Neuronal stem cell (in vitro differentiated cells): ENCODE data around the gene CD247.

ENCODE experiments used
- DNase-seq: peaks from one replicate; pipeline ENCODE4 v3.0.0-alpha.2; 2013; ENCODE audit warnings: low spot score
- H2AFZ ChIP-seq: one replicate; pipeline ENCODE4 v1.6.1; 2013; ENCODE audit warnings: mild to moderate bottlenecking, low read length, inconsistent platforms
- H2AK5ac ChIP-seq: 2 replicates; pipeline ENCODE4 v1.6.1; 2013; ENCODE audit warnings: low read depth, mild to moderate bottlenecking, inconsistent platforms, low read length, moderate library complexity, mixed read lengths
- H2BK120ac ChIP-seq: 2 replicates; pipeline ENCODE4 v1.6.1; 2013; ENCODE audit warnings: low read depth, mild to moderate bottlenecking, inconsistent platforms, low read length, moderate library complexity, mixed read lengths
- H2BK12ac ChIP-seq: one replicate; pipeline ENCODE4 v1.6.1; 2013; ENCODE audit warnings: low read length, inconsistent platforms
- H2BK15ac ChIP-seq: 2 replicates; pipeline ENCODE4 v1.6.1; 2013; ENCODE audit warnings: mild to moderate bottlenecking, low read length, inconsistent platforms, mixed read lengths
- H2BK5ac ChIP-seq: one replicate; pipeline ENCODE4 v1.6.1; 2013; ENCODE audit warnings: inconsistent platforms, mild to moderate bottlenecking, low read length, moderate library complexity
- H3K14ac ChIP-seq: one replicate; pipeline ENCODE4 v1.6.1; 2013; ENCODE audit warnings: low read length, inconsistent platforms
- H3K18ac ChIP-seq: 2 replicates; pipeline ENCODE4 v1.6.1; 2013; ENCODE audit warnings: low read length, inconsistent platforms
- H3K23ac ChIP-seq: 2 replicates; pipeline ENCODE4 v1.6.1; 2013; ENCODE audit warnings: low read depth, mild to moderate bottlenecking, mixed read lengths, low read length, inconsistent platforms; ENCODE audit not compliant: poor library complexity
- H3K27ac ChIP-seq: replicated peaks from 3 replicates; pipeline ENCODE4 v1.5.1; 2013; ENCODE audit warnings: low read length, inconsistent platforms
- H3K27me3 ChIP-seq, 3 experiments: 2 replicates each; pipeline ENCODE4 v1.6.1; 2013; ENCODE audit warnings: low read length in 3 of 3, mild to moderate bottlenecking in 2 of 3, inconsistent platforms in 1 of 3, low read depth in 1 of 3, mixed read lengths in 1 of 3, moderate library complexity in 1 of 3; ENCODE audit not compliant: control insufficient read depth in 3 of 3, insufficient read depth in 3 of 3
- H3K36me3 ChIP-seq, 2 donors: replicated peaks in 1 of 2; 2 replicates each; pipeline ENCODE4 v1.6.1; 2013; ENCODE audit warnings: low read length in 2 of 2; ENCODE audit not compliant: control insufficient read depth in 2 of 2, insufficient read depth in 2 of 2
- H3K4ac ChIP-seq: 2 replicates; pipeline ENCODE4 v1.6.1; 2013; ENCODE audit warnings: inconsistent platforms, mild to moderate bottlenecking, low read length, moderate library complexity
- H3K4me1 ChIP-seq, 2 donors: 1 replicate in 1 of 2; 2 replicates in 1 of 2; pipeline ENCODE4 v1.6.1; 2013; ENCODE audit warnings: low read length in 2 of 2, low read depth in 1 of 2; ENCODE audit not compliant: control insufficient read depth in 2 of 2, insufficient read depth in 1 of 2
- H3K4me2 ChIP-seq: one replicate; pipeline ENCODE4 v1.6.1; 2013; ENCODE audit warnings: mild to moderate bottlenecking, low read length, inconsistent platforms; ENCODE audit not compliant: insufficient read depth, poor library complexity, severe bottlenecking
- H3K4me3 ChIP-seq, 2 donors: 2 replicates each; pipeline ENCODE4 v1.5.1; 2013; ENCODE audit warnings: low read length in 2 of 2, mild to moderate bottlenecking in 2 of 2, inconsistent platforms in 1 of 2, moderate library complexity in 1 of 2
- H3K79me1 ChIP-seq: one replicate; pipeline ENCODE4 v1.6.1; 2013; ENCODE audit warnings: low read depth, mild to moderate bottlenecking, inconsistent platforms, low read length, moderate library complexity
- H3K9ac ChIP-seq: one replicate; pipeline ENCODE4 v1.6.1; 2013; ENCODE audit warnings: mild to moderate bottlenecking, low read depth, low read length, inconsistent platforms; ENCODE audit not compliant: poor library complexity
- H3K9me3 ChIP-seq, 2 donors: replicated peaks in 1 of 2; 2 replicates each; pipeline versions ENCODE3 to v1.6.1; 2013; ENCODE audit warnings: low read length in 2 of 2, mild to moderate bottlenecking in 2 of 2, inconsistent platforms in 1 of 2, low read depth in 1 of 2, mixed read lengths in 1 of 2, moderate library complexity in 1 of 2; ENCODE audit not compliant: control insufficient read depth in 2 of 2, insufficient read depth in 1 of 2
- H4K8ac ChIP-seq: one replicate; pipeline ENCODE4 v1.6.1; 2013; ENCODE audit warnings: low read depth, mild to moderate bottlenecking, inconsistent platforms, low read length, moderate library complexity
- H4K91ac ChIP-seq: one replicate; pipeline ENCODE4 v1.6.1; 2013; ENCODE audit warnings: low read length, low read depth, mild to moderate bottlenecking, inconsistent platforms; ENCODE audit not compliant: poor library complexity
- WGBS, 2 donors: extraction: QIAGEN DNeasy Blood & Tissue Kit; methylation state at CpG; one replicate each; pipeline ENCODE4 v1.1.7; 2013; ENCODE audit warnings: missing lambda C conversion rate in 2 of 2, mixed read lengths in 1 of 2; ENCODE audit not compliant: insufficient read length in 2 of 2, insufficient replicate concordance in 1 of 2; ENCODE audit errors: extremely low coverage in 2 of 2; 5-methylcytosine and 5-hydroxymethylcytosine counted together

CD247 gene

DNA sequence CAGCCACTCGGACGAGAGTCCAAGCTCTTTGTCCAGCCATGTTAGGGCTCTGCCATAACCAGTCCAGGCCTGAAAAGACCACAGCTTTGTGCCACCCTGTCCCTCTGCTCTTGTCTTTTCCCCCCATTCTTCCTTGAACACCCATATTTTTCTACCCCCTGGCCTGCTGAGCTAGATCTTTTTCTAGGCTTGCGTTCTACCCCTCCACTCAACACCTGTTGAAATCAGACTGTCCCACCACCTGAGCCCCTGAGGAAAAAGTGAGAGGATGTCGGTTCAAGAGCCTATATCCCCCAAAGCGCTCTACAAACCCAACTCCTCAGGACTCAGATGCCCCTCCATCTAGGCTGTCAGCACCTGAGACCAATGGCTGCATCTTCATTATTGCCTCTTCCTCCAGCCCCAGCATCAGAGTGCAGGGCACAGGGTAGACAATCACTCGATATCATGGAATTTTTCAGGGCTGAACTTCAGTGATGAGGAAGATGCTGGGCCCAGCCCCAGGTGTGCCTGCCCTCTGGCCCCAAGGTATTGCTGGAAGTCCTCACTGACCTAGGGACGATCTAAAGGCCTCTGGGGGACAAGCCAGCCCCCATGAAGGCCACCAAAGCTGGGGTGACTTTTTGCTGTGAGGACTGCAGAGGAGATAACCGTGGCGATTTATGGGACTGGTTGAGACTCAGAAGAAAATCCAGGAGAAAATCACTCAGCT, 75.3 kb downstream of the CD247 start:
- H3K27ac ChIP-seq: no peak overlapping the region
- H3K14ac ChIP-seq: no peak overlapping the region
- peaks cover 3 to 5% of the 10 kb centered on the region in 2 donors for H3K4me1 ChIP-seq
- H2AK5ac ChIP-seq: peak overlapping the region; percentile 38
- H2BK120ac ChIP-seq: no peak overlapping the region
- H3K4ac ChIP-seq: no peak overlapping the region
- no peak overlapping the region for H4K91ac ChIP-seq
- H3K18ac ChIP-seq: no peak overlapping the region
- no peak overlapping the region for H2BK5ac ChIP-seq
- no peaks in the 10 kb centered on the region for H3K9me3 ChIP-seq
- H3K36me3 ChIP-seq: no peaks in the 10 kb centered on the region
- H2AFZ ChIP-seq: peak overlapping the region; percentile 12
- no peak overlapping the region for H3K4me2 ChIP-seq
- no peak for DNase-seq
- WGBS, 2 donors: no CpG with 5 or more reads among the region's 9 CpGs
- H3K23ac ChIP-seq: no peak overlapping the region
- no peak overlapping the region for H2BK12ac ChIP-seq
- H3K9ac ChIP-seq: no peak overlapping the region
- no peak overlapping the region for H4K8ac ChIP-seq
- peaks cover 0 to 5% (median 0%) of the 10 kb centered on the region in 3 experiments for H3K27me3 ChIP-seq
- no peak overlapping the region for H3K4me3 ChIP-seq
- peak overlapping the region; percentile 18 for H2BK15ac ChIP-seq
- H3K79me1 ChIP-seq: no peaks in the 10 kb centered on the region

DNA sequence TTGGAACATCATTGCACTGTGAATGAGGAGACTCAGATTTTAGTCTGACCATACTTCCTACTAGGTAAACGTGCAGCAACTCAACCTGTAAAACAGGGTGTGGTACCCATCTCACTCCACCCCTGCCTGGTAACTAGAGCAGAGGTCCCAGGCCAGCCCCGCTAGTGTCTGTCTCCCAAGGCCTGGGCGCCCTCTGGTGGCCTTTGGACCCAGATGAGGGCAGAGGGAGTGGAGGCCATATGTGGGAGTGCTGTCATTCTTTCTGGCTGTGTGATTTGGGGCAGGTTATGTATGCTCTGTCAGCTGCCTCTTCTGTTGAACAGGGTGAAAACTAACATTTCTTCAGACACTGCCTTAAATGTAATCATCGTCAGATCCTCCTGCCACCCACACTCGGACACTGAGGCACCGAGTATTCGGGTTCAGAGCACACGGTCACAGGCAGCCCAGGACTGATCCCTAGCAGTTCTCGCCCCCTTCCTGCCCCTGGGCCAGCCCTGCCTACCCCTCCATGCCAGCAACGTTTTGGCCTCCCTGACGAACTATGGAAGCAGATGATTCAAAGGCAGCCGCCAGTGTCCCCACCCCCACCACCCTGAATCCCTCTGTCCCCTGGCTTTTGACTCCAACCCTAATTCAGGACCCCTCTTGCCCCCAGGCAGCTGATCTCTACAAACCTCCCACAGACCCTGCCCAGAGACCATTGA, 76.0 kb downstream of the CD247 start:
- Histone ChIP-seq H3K4me1 (peaks cover 3% of the 10 kb centered on the region in 2 donors), H2BK120ac (no peak overlapping the region), H3K4ac (no peak overlapping the region), H3K4me2 (no peak overlapping the region), H3K18ac (no peak overlapping the region), H2AFZ (peak overlapping the region; percentile 12), H2BK12ac (no peak overlapping the region), H3K9me3 (peaks cover 0 to 2% of the 10 kb centered on the region in 2 donors), H3K36me3 (no peaks in the 10 kb centered on the region), H2BK15ac (peak overlapping the region; percentile 18), H2AK5ac (peak overlapping the region; percentile 38), H3K4me3 (no peak overlapping the region), H3K27ac (no peak overlapping the region), H4K91ac (no peak overlapping the region), H3K9ac (no peak overlapping the region), H3K27me3 (peaks cover 0 to 5% (median 0%) of the 10 kb centered on the region in 3 experiments), H3K79me1 (no peaks in the 10 kb centered on the region), H4K8ac (no peak overlapping the region), H3K23ac (no peak overlapping the region), H2BK5ac (no peak overlapping the region), H3K14ac (no peak overlapping the region)
- no CpG with 5 or more reads among the region's 12 CpGs for WGBS, 2 donors
- DNase-seq: peak; percentile 73

DNA sequence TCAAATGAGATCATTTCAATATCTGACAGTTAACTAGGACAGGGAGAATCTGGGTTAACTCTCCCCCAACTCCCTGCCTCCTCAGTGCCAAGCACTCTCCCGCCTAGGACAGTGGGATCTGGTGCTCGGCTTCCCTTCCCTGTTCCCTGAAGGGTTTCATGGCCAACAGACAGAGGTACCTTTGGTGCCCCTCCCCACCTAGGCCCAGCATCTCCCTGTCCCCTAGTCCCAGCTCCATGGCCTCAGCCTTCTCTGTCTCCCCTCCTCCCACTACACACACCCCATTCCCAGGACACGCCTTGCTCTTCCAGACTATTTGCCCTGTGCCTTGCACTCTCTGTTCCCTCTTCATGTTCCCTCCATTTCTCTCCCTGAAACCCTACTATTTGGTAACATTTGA, 77.1 kb downstream of the CD247 start:
- no peak overlapping the region for H2BK120ac ChIP-seq
- H2AFZ ChIP-seq: no peak overlapping the region
- H3K36me3 ChIP-seq: no peaks in the 10 kb centered on the region
- peaks cover 3% of the 10 kb centered on the region in 2 donors for H3K4me1 ChIP-seq
- H3K4me3 ChIP-seq: no peak overlapping the region
- H3K79me1 ChIP-seq: no peaks in the 10 kb centered on the region
- no peak overlapping the region for H3K14ac ChIP-seq
- no peak overlapping the region for H3K9ac ChIP-seq
- no peak overlapping the region for H3K23ac ChIP-seq
- H3K18ac ChIP-seq: peak overlapping the region; percentile 16
- no peak overlapping the region for H2BK15ac ChIP-seq
- H3K9me3 ChIP-seq: peaks cover 0 to 3% of the 10 kb centered on the region in 2 donors
- WGBS, 2 donors: no CpG with 5 or more reads among the region's 3 CpGs
- H2BK5ac ChIP-seq: no peak overlapping the region
- no peak for DNase-seq
- H4K8ac ChIP-seq: no peak overlapping the region
- H2AK5ac ChIP-seq: no peak overlapping the region
- no peak overlapping the region for H3K4me2 ChIP-seq
- no peak overlapping the region for H3K4ac ChIP-seq
- no peak overlapping the region for H4K91ac ChIP-seq
- H3K27ac ChIP-seq: no peak overlapping the region
- no peak overlapping the region for H2BK12ac ChIP-seq
- H3K27me3 ChIP-seq: peaks cover 0 to 5% (median 0%) of the 10 kb centered on the region in 3 experiments

DNA sequence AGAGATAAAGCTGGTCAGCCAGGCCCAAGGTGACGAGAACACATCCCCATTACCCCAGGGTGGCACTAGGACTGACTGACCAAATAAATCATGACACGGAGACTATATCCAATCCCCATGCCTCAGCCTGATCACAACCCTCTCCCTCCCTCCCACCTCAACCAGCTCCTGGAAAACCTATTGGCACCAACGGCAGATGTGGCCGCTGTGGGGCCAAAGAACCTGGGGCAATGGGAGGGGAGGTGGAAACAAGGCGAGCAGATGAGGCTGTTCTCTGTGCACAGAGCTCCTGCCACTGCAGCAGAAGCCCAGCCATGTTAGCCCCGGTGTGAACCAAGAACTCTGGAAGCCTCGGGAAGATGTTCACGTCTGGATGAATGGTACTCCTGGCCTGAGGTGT, 77.6 kb downstream of the CD247 start:
- no peaks in the 10 kb centered on the region for H3K79me1 ChIP-seq
- no peak overlapping the region for H3K9ac ChIP-seq
- H3K14ac ChIP-seq: no peak overlapping the region
- no peak overlapping the region for H2AK5ac ChIP-seq
- H4K91ac ChIP-seq: no peak overlapping the region
- no peak overlapping the region for H2BK120ac ChIP-seq
- no peak overlapping the region for H3K4me3 ChIP-seq
- H3K27me3 ChIP-seq: peaks cover 0 to 5% (median 0%) of the 10 kb centered on the region in 3 experiments
- H3K9me3 ChIP-seq: peaks cover under 1 to 8% of the 10 kb centered on the region in 2 donors
- H2BK5ac ChIP-seq: no peak overlapping the region
- no peak overlapping the region for H3K23ac ChIP-seq
- H3K4ac ChIP-seq: no peak overlapping the region
- no CpG with 5 or more reads among the region's 8 CpGs for WGBS, 2 donors
- H3K18ac ChIP-seq: no peak overlapping the region
- no peaks in the 10 kb centered on the region for H3K36me3 ChIP-seq
- H3K4me1 ChIP-seq: peaks cover 3% of the 10 kb centered on the region in 2 donors
- H2BK15ac ChIP-seq: no peak overlapping the region
- H2AFZ ChIP-seq: no peak overlapping the region
- no peak overlapping the region for H3K27ac ChIP-seq
- H4K8ac ChIP-seq: no peak overlapping the region
- no peak overlapping the region for H3K4me2 ChIP-seq
- no peak overlapping the region for H2BK12ac ChIP-seq
- DNase-seq: no peak
